HCT116 (cell line): ENCODE data around the gene CNKSR3. TPM values are rescaled to one million over a fixed set of nuclear protein-coding genes. Genes with fewer than 3 reads are reported as not detected.

Source experiments
- ATAC-seq: fragments of 200-7000 bp; cut with Tn5 transposase; 2 replicates; pipeline ENCODE4 v1.9.1; 2020; ENCODE audit warnings: mild to moderate bottlenecking, moderate library complexity
- BruUV-seq: library from RNA; stranded (reverse); fragments of 400-500 nt; replicated peaks from 2 replicates; lab custom pipeline; 2021; lab: Mats Ljungman, UMichigan
- CTCF ChIA-PET: fragments of 300-600 bp; sonication (Branson Sonifier 250); formaldehyde crosslinking; loops from one replicate; lab custom pipeline; 2021; ENCODE audit warnings: antibody characterized with exemption; lab: Charles Lee
- POLR2A ChIA-PET: fragments of 300-600, 350-600 bp; sonication (Branson Sonifier 250); formaldehyde crosslinking; loops from one replicate; lab custom pipeline; 2021; ENCODE audit warnings: antibody characterized with exemption; lab: Charles Lee
- RAD21 ChIA-PET, 2 experiments: fragments of 300-600 bp; sonication (Branson Sonifier 250); formaldehyde crosslinking; loops; one replicate each; lab custom pipeline; 2023; ENCODE audit warnings: low total read pairs in 2 of 2; ENCODE audit not compliant: uncharacterized antibody in 2 of 2, unreplicated experiment in 2 of 2, low non-redundant PET in 1 of 2; lab: Charles Lee
- DNase-seq: peaks from one replicate; pipeline ENCODE4 v3.0.0-alpha.2; 2010; ENCODE audit warnings: low read depth, low spot score
- H2AFZ ChIP-seq: fragments of 200-600 bp; shearing (Covaris generic), sonication (generic); 2 replicates; pipeline ENCODE4 v1.6.1; 2017; ENCODE audit warnings: low read depth, mixed run types, mixed read lengths, antibody characterized with exemption, low read length; ENCODE audit not compliant: poor library complexity, severe bottlenecking
- H3K27ac ChIP-seq: 2 replicates; pipeline ENCODE4 v1.5.1; 2012; ENCODE audit warnings: low read depth, low read length
- H3K27me3 ChIP-seq: fragments of 200-600 bp; sonication (generic); 2 replicates; pipeline ENCODE4 v1.6.1; 2016; ENCODE audit warnings: mixed run types, low read length, mixed read lengths; ENCODE audit not compliant: insufficient read depth
- H3K36me3 ChIP-seq, 2 experiments: fragments of 200-500 bp in 1 of 2; fragments of 200-600 bp in 1 of 2; sonication (Bioruptor generic) in 1 of 2; sonication (generic) in 1 of 2; 2 replicates each; pipeline versions ENCODE4 v1.5.1 to v1.6.1; 2014 to 2016; ENCODE audit warnings: low read length in 2 of 2, inconsistent platforms in 1 of 2, mixed read lengths in 1 of 2, mixed run types in 1 of 2; ENCODE audit not compliant: insufficient read depth in 2 of 2, control insufficient read depth in 1 of 2
- H3K4me1 ChIP-seq, 2 experiments: fragments of 200-600 bp in 1 of 2; sonication (generic) in 1 of 2; 2 replicates each; pipeline versions ENCODE4 v1.5.1 to v1.6.1; 2012 to 2017; ENCODE audit warnings: low read length in 2 of 2, inconsistent platforms in 1 of 2, mild to moderate bottlenecking in 1 of 2, mixed read lengths in 1 of 2, mixed run types in 1 of 2, moderate library complexity in 1 of 2; ENCODE audit not compliant: insufficient read depth in 2 of 2, control insufficient read depth in 1 of 2
- H3K4me2 ChIP-seq: fragments of 200-600 bp; sonication (generic); 2 replicates; pipeline ENCODE4 v1.6.1; 2017; ENCODE audit warnings: mixed run types, low read length, mixed read lengths
- H3K4me3 ChIP-seq, 2 experiments: fragments of 200-600 bp in 1 of 2; sonication (generic) in 1 of 2; replicated peaks in 1 of 2; 2 replicates each; pipeline ENCODE4 v1.5.1; 2011 to 2016; ENCODE audit warnings: low read length in 2 of 2, control low read depth in 1 of 2, low read depth in 1 of 2, mild to moderate bottlenecking in 1 of 2, mixed read lengths in 1 of 2, mixed run types in 1 of 2
- H3K79me2 ChIP-seq: fragments of 200-600 bp; sonication (generic); 2 replicates; pipeline ENCODE4 v1.6.1; 2017; ENCODE audit warnings: mild to moderate bottlenecking, mixed run types, low read length, moderate library complexity, mixed read lengths; ENCODE audit not compliant: insufficient read depth
- H3K9ac ChIP-seq: fragments of 200-600 bp; sonication (generic); 2 replicates; pipeline ENCODE4 v1.6.1; 2016; ENCODE audit warnings: low read length, mixed read lengths
- H3K9me2 ChIP-seq: fragments of 200-600 bp; sonication (generic), shearing (Covaris generic); 2 replicates; pipeline ENCODE4 v1.6.1; 2017; ENCODE audit warnings: mixed run types, mild to moderate bottlenecking, moderate library complexity; ENCODE audit not compliant: insufficient read depth
- H3K9me3 ChIP-seq, 2 experiments: fragments of 200-500 bp in 1 of 2; fragments of 200-600 bp in 1 of 2; sonication (Bioruptor generic) in 1 of 2; sonication (generic) in 1 of 2; 2 replicates each; pipeline ENCODE4 v1.6.1; 2014 to 2017; ENCODE audit warnings: low read length in 2 of 2, mixed read lengths in 2 of 2, inconsistent platforms in 1 of 2, low read depth in 1 of 2, mild to moderate bottlenecking in 1 of 2, mixed run types in 1 of 2, moderate library complexity in 1 of 2; ENCODE audit not compliant: control insufficient read depth in 1 of 2, insufficient read depth in 1 of 2
- H4K20me1 ChIP-seq: fragments of 200-600 bp; sonication (generic), shearing (Covaris generic); 2 replicates; pipeline ENCODE4 v1.6.1; 2017; ENCODE audit warnings: mixed run types, mild to moderate bottlenecking, moderate library complexity; ENCODE audit not compliant: insufficient read depth
- ATF3 ChIP-seq: IDR thresholded peaks from 2 replicates; pipeline ENCODE4 v1.6.1; 2012
- CBX3 ChIP-seq: IDR thresholded peaks from 2 replicates; pipeline ENCODE4 v1.6.1; 2012; ENCODE audit warnings: low read depth
- CEBPB ChIP-seq: IDR thresholded peaks from 2 replicates; pipeline ENCODE4 v1.6.1; 2012; ENCODE audit warnings: low read depth
- ELF1 ChIP-seq: IDR thresholded peaks from 2 replicates; pipeline ENCODE4 v1.6.1; 2012; ENCODE audit warnings: low read depth, borderline replicate concordance
- EZH2 ChIP-seq: fragments of 200-600 bp; sonication (generic); IDR thresholded peaks from 2 replicates; pipeline ENCODE4 v1.6.1; 2017; ENCODE audit warnings: antibody characterized with exemption, mixed run types
- JUND ChIP-seq: IDR thresholded peaks from 2 replicates; pipeline ENCODE4 v1.6.1; 2012
- POLR2A ChIP-seq: IDR thresholded peaks from 2 replicates; pipeline ENCODE4 v1.7.0; 2011; ENCODE audit warnings: borderline replicate concordance; ENCODE audit not compliant: insufficient read depth, insufficient read length; ENCODE audit errors: extremely low read depth
- REST ChIP-seq: IDR thresholded peaks from 2 replicates; pipeline ENCODE4 v1.6.1; 2012; ENCODE audit warnings: low read depth
- SIN3A ChIP-seq: IDR thresholded peaks from 2 replicates; pipeline ENCODE4 v1.6.1; 2012; ENCODE audit warnings: low read depth
- SRF ChIP-seq: IDR thresholded peaks from 2 replicates; pipeline ENCODE4 v1.6.1; 2012; ENCODE audit warnings: low read depth
- ZFX ChIP-seq: fragments of 450-650 bp; IDR thresholded peaks from 2 replicates; pipeline ENCODE4 v1.6.1; 2017
- ZNF274 ChIP-seq: fragments of 200-500 bp; sonication (Bioruptor generic); IDR thresholded peaks from 2 replicates; pipeline ENCODE4 v1.6.1; 2014; ENCODE audit warnings: mild to moderate bottlenecking, low read depth, low read length, inconsistent platforms
- intact Hi-C: fragments of 100-400 bp; cut with micrococcal nuclease; formaldehyde crosslinking; loops from 2 replicates; pipeline ENCODE4 v1.10.0; 2022
- total RNA-seq: library from RNA; stranded (reverse); gene quantifications from one replicate; pipeline ENCODE4 v1.2.1, GENCODE V29; 2021; ENCODE audit not compliant: unreplicated experiment
- TF ChIP-seq, protein P1 (sequence below): IDR thresholded peaks from 2 replicates; pipeline ENCODE4 v1.6.1; 2012
- TF ChIP-seq, protein P2 (sequence below): IDR thresholded peaks from 2 replicates; pipeline ENCODE4 v1.6.1; 2011; ENCODE audit warnings: mild to moderate bottlenecking, low read length, moderate library complexity; ENCODE audit not compliant: insufficient replicate concordance; ENCODE audit errors: extremely low read depth

CNKSR3 gene
- total RNA-seq, 1 experiment from 2014 or later, result 15.4 TPM

DNA sequence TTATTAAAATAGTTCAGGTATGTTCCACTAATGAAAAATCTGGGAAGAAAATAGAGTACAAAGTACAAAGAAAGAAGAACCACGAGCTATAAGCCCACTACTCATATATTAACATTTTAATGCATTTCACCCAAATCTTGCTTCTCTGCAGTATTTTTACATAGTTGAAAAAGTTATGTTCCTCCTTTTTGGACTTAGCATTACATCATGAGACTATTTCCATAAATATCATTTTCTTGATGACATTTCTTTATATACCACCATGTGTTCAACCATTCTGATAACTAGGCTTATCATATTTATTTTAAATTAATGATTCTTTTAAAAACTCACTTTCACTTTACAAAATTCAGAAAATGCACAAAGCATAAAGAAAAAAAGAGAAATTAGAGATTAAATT, 156.9 kb downstream of the CNKSR3 start (continued):
- TF ChIP-seq REST, result no peak

DNA sequence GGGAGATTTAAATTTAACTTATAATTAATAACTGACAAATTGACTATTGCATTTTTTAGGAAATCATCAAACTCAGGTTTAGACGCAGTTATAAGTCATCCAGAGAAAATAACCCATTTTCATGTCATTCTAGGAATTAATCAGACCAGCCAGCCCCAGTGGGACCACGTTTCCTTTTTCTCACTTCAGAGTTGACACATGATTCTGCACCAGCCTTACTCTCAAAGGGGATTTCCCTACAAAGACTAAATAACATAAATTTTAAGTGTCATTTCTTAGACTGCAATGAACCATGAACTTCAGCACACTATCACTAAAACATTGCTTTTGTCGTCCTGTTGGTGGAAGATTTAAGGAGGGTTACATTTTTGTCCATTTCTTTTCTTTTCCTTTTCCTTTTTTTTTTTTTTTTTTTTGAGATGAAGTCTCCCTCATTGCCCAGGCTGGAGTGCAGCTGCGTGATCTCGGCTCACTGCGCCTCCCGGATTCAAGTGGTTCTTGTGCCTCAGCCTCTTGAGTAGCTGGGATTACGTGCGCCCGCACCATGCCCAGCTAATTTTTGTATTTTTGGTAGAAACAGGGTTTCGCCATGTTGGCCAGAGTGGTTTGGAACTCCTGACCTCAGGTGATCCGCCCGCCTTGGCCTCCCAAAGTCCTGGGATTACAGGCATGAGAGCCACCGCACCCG, 157.4 kb downstream of the CNKSR3 start:
- CTCF ChIA-PET, result no interaction called here

More for the DNA sequence above, 157.4 kb downstream of the CNKSR3 start:
- no peaks in the 10 kb centered on the region for H3K36me3 ChIP-seq
- RAD21 ChIA-PET, result no interaction called here
- intact Hi-C loops, result no loop called here
- BruUV-seq, result no TSS peak
- no peak overlapping the region for H3K4me3 ChIP-seq
- no peaks in the 10 kb centered on the region for H3K9me3 ChIP-seq
- no peak overlapping the region for H3K4me2 ChIP-seq
- H3K9ac ChIP-seq, result no peak overlapping the region
- H4K20me1 ChIP-seq, result no peaks in the 10 kb centered on the region
- no peaks in the 10 kb centered on the region for H3K79me2 ChIP-seq
- TF ChIP-seq, protein P1, sequence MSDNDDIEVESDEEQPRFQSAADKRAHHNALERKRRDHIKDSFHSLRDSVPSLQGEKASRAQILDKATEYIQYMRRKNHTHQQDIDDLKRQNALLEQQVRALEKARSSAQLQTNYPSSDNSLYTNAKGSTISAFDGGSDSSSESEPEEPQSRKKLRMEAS, result no peak
- TF ChIP-seq, protein P2, sequence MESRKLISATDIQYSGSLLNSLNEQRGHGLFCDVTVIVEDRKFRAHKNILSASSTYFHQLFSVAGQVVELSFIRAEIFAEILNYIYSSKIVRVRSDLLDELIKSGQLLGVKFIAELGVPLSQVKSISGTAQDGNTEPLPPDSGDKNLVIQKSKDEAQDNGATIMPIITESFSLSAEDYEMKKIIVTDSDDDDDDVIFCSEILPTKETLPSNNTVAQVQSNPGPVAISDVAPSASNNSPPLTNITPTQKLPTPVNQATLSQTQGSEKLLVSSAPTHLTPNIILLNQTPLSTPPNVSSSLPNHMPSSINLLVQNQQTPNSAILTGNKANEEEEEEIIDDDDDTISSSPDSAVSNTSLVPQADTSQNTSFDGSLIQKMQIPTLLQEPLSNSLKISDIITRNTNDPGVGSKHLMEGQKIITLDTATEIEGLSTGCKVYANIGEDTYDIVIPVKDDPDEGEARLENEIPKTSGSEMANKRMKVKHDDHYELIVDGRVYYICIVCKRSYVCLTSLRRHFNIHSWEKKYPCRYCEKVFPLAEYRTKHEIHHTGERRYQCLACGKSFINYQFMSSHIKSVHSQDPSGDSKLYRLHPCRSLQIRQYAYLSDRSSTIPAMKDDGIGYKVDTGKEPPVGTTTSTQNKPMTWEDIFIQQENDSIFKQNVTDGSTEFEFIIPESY, result no peak
- no peak for TF ChIP-seq POLR2A
- TF ChIP-seq ATF3, result no peak
- no peak for TF ChIP-seq SIN3A
- TF ChIP-seq JUND, result no peak
- no peak for TF ChIP-seq ZFX
- no peak for TF ChIP-seq REST
- no peak for TF ChIP-seq SRF
- TF ChIP-seq CEBPB, result no peak
- no peak for TF ChIP-seq ELF1
- TF ChIP-seq ZNF274, result no peak
- no peak for TF ChIP-seq EZH2
- TF ChIP-seq CBX3, result no peak
- TF ChIP-seq, all 23 proteins: peak for 0
- H3K27me3 ChIP-seq, result no peaks in the 10 kb centered on the region
- ATAC-seq (no peak), DNase-seq (no peak)
- POLR2A ChIA-PET, result no interaction called here
- H2AFZ ChIP-seq, result no peak overlapping the region
- H3K9me2 ChIP-seq, result no peaks in the 10 kb centered on the region; the same call in 1 of the 2 replicates
- no peaks in the 10 kb centered on the region for H3K4me1 ChIP-seq
- H3K27ac ChIP-seq, result no peak overlapping the region
